Testis (tissue), 3 donors: Measurements from ENCODE around the gene ZBTB9. TPM values are rescaled to one million over a fixed set of nuclear protein-coding genes. Genes with fewer than 3 reads are reported as not detected.

Experiments used
- DNase-seq: peaks from one replicate; pipeline ENCODE4 v3.0.0-alpha.2; 2019
- H3K27ac ChIP-seq, 2 donors: fragments of 200-600 bp; sonication (generic); one replicate each; pipeline ENCODE4 v1.5.1; 2019
- H3K27me3 ChIP-seq: fragments of 200-600 bp; sonication (generic); one replicate; pipeline ENCODE4 v1.5.1; 2019
- H3K36me3 ChIP-seq: fragments of 200-600 bp; sonication (generic); one replicate; pipeline ENCODE4 v1.5.1; 2017; ENCODE audit warnings: low read depth; ENCODE audit errors: missing control alignments
- H3K4me1 ChIP-seq: fragments of 200-600 bp; sonication (generic); one replicate; pipeline ENCODE4 v1.5.1; 2019
- H3K4me3 ChIP-seq, 2 donors: fragments of 200-600 bp; sonication (generic); one replicate each; pipeline ENCODE4 v1.5.1; 2017 to 2019
- H3K9me3 ChIP-seq: fragments of 200-600 bp; sonication (generic); one replicate; pipeline ENCODE4 v1.5.1; 2017
- CTCF ChIP-seq, 3 experiments: fragments of 450-650 bp in 2 of 3; fragments of 200-600 bp in 1 of 3; sonication (generic) in 1 of 3; IDR thresholded peaks; one replicate each; pipeline ENCODE4 v1.5.1; 2016 to 2019; ENCODE audit warnings: antibody characterized with exemption in 3 of 3, mild to moderate bottlenecking in 2 of 3, moderate library complexity in 1 of 3
- POLR2A ChIP-seq: fragments of 450-650 bp; IDR thresholded peaks from one replicate; pipeline ENCODE4 v1.6.1; 2017; ENCODE audit warnings: antibody characterized with exemption, mild to moderate bottlenecking, moderate library complexity
- WGBS, 2 donors: methylation state at CpG; one replicate each; pipeline ENCODE4 v1.1.5; 2018; 5-methylcytosine and 5-hydroxymethylcytosine counted together
- intact Hi-C: fragments of 100-400 bp; cut with DNase I; formaldehyde crosslinking; loops from one replicate; pipeline ENCODE4 v1.15.1; 2023; ENCODE audit warnings: low total_unique reads
- polyA plus RNA-seq: library from polyadenylated mRNA; stranded (reverse); fragments of 350-450 nt; fragmentation: Illumina TruSeq; extraction: RNeasy Lipid Tissue Mini Kit (QIAGEN cat#74804); gene quantifications from one replicate; pipeline ENCODE4 v1.2.3, GENCODE V29; 2014; ENCODE audit warnings: low read depth, low replicate concordance; ENCODE audit not compliant: insufficient read depth
- total RNA-seq, 2 donors: library from RNA; depleted of rRNA; stranded (reverse); fragments of >200 nt; gene quantifications; one replicate each; pipeline ENCODE4 v1.2.3, GENCODE V29; 2016

The ZBTB9 gene
- total and polyA plus RNA-seq, 3 donors from 2014 or later: 15.2 to 16.9 (median 15.7) TPM

- no peak overlapping the region for H3K27ac ChIP-seq
- intact Hi-C loops: no loop called here
Observed at GRCh38 chr6:33423777-33424176, 30.6 kb upstream of the ZBTB9 start.

GRCh38 chr6:33424855-33425667, 29.3 kb upstream of the ZBTB9 start:
- 5 to 7% methylated on average over 12 of the region's 12 CpGs for WGBS, 2 donors
- DNase-seq: no peak
- TF ChIP-seq CTCF (IDR thresholded peaks at IDR 0.05): no peak
- TF ChIP-seq POLR2A: no peak
- Histone ChIP-seq H3K4me3 (peak overlapping the region; percentile 46 to 83), H3K27me3 (no peaks in the 10 kb centered on the region), H3K36me3 (no peaks in the 10 kb centered on the region), H3K4me1 (peaks cover 40% of the 10 kb centered on the region), H3K9me3 (no peaks in the 10 kb centered on the region), H3K27ac (peak overlapping the region; percentile 86 to 97)
- intact Hi-C loops: no loop called here

More at GRCh38 chr6:33423777-33424176, 30.6 kb upstream of the ZBTB9 start:
- WGBS, 2 donors: 95 to 100% methylated on average over 2 of the region's 2 CpGs
- TF ChIP-seq CTCF (IDR thresholded peaks at IDR 0.05) (no peak), POLR2A (no peak)
- H3K36me3 ChIP-seq: no peaks in the 10 kb centered on the region
- H3K27me3 ChIP-seq: no peaks in the 10 kb centered on the region
- DNase-seq: no peak
- H3K4me3 ChIP-seq: no peak overlapping the region
- no peaks in the 10 kb centered on the region for H3K9me3 ChIP-seq
- peaks cover 41% of the 10 kb centered on the region for H3K4me1 ChIP-seq

GRCh38 chr6:33425668-33426577, 28.5 kb upstream of the ZBTB9 start:
- WGBS, 2 donors: 1 to 2% methylated on average over 24 to 36 of the region's 43 CpGs
- H3K4me3 ChIP-seq: peak overlapping the region; percentile 46 to 83
- H3K27ac ChIP-seq: peak overlapping the region; percentile 86 to 97
- TF ChIP-seq CTCF (IDR thresholded peaks at IDR 0.05) (peak in 2 of 3 experiments; percentile 46 to 61), POLR2A (no peak)
- H3K4me1 ChIP-seq: peaks cover 48% of the 10 kb centered on the region
- intact Hi-C loops: no loop called here
- no peaks in the 10 kb centered on the region for H3K9me3 ChIP-seq
- no peaks in the 10 kb centered on the region for H3K27me3 ChIP-seq
- DNase-seq: peak; percentile 91
- no peaks in the 10 kb centered on the region for H3K36me3 ChIP-seq

GRCh38 chr6:33426590-33427511, 27.5 kb upstream of the ZBTB9 start:
- WGBS, 2 donors: 6 to 9% methylated on average over 12 of the region's 12 CpGs
- no peaks in the 10 kb centered on the region for H3K36me3 ChIP-seq
- TF ChIP-seq CTCF (IDR thresholded peaks at IDR 0.05) (no peak), POLR2A (no peak)
- peaks cover 48% of the 10 kb centered on the region for H3K4me1 ChIP-seq
- H3K27ac ChIP-seq: peak overlapping the region; percentile 86 to 97
- H3K4me3 ChIP-seq: peak overlapping the region; percentile 52 to 83
- no peaks in the 10 kb centered on the region for H3K27me3 ChIP-seq
- intact Hi-C loops: no loop called here
- DNase-seq: no peak
- no peaks in the 10 kb centered on the region for H3K9me3 ChIP-seq
